OCI-LY3 (cell line): ENCODE measurements around the gene CCL7.

Source experiments
- H2AFZ ChIP-seq: fragments of 200-600, 300-600 bp; shearing (Covaris generic); 2 replicates; pipeline ENCODE4 v1.6.0; 2014; ENCODE audit warnings: antibody characterized with exemption, low read depth, low read length
- H3K27ac ChIP-seq: fragments of 200-600, 300-600 bp; sonication (generic); 2 replicates; pipeline ENCODE4 v1.5.1; 2014; ENCODE audit warnings: mild to moderate bottlenecking, low read length, moderate library complexity, mixed read lengths
- H3K27me3 ChIP-seq: fragments of 200-600, 300-600 bp; sonication (generic); 2 replicates; pipeline ENCODE4 v1.6.1; 2014; ENCODE audit warnings: low read depth, low read length, mixed read lengths
- H3K36me3 ChIP-seq: fragments of 200-600, 300-600 bp; sonication (generic); replicated peaks from 2 replicates; pipeline ENCODE3; 2014; ENCODE audit warnings: low read depth, low read length, mixed read lengths
- H3K4me1 ChIP-seq: fragments of 300-600, 200-600 bp; sonication (generic); 2 replicates; pipeline ENCODE4 v1.6.1; 2014; ENCODE audit warnings: low read length, mixed read lengths
- H3K4me2 ChIP-seq: fragments of 200-600, 300-600 bp; sonication (generic); 2 replicates; pipeline ENCODE4 v1.6.1; 2014; ENCODE audit warnings: low read length, mixed read lengths
- H3K4me3 ChIP-seq: fragments of 300-600, 200-600 bp; sonication (generic); 2 replicates; pipeline ENCODE4 v1.5.1; 2014; ENCODE audit warnings: antibody characterized with exemption, mild to moderate bottlenecking, low read length, moderate library complexity
- H3K79me2 ChIP-seq: fragments of 300-600, 200-600 bp; shearing (Covaris generic); 2 replicates; pipeline ENCODE4 v1.6.1; 2014; ENCODE audit warnings: mild to moderate bottlenecking, low read length, mixed read lengths
- H3K9ac ChIP-seq: fragments of 300-600, 200-600 bp; shearing (Covaris generic); 2 replicates; pipeline ENCODE4 v1.6.0; 2014; ENCODE audit warnings: mild to moderate bottlenecking, low read length, moderate library complexity
- H3K9me3 ChIP-seq: fragments of 200-600, 300-600 bp; shearing (Covaris generic); 2 replicates; pipeline ENCODE4 v1.6.1; 2014; ENCODE audit warnings: low read length, mixed read lengths; ENCODE audit not compliant: insufficient read depth
- H4K20me1 ChIP-seq: fragments of 200-600, 300-600 bp; sonication (generic); 2 replicates; pipeline ENCODE4 v1.6.1; 2016; ENCODE audit warnings: low read length, mixed read lengths; ENCODE audit not compliant: insufficient read depth
- EZH2phosphoT487 ChIP-seq: fragments of 200-600 bp; shearing (Covaris generic); IDR thresholded peaks from 2 replicates; pipeline ENCODE4 v1.6.1; 2018; ENCODE audit warnings: antibody characterized with exemption, mixed run types, low read depth
- TF ChIP-seq, protein P1 (sequence below): fragments of 200-600, 300-600 bp; sonication (generic); IDR thresholded peaks from 2 replicates; pipeline ENCODE4 v1.5.1; 2014; ENCODE audit warnings: antibody characterized with exemption, low read length, low read depth

Gene CCL7

DNA sequence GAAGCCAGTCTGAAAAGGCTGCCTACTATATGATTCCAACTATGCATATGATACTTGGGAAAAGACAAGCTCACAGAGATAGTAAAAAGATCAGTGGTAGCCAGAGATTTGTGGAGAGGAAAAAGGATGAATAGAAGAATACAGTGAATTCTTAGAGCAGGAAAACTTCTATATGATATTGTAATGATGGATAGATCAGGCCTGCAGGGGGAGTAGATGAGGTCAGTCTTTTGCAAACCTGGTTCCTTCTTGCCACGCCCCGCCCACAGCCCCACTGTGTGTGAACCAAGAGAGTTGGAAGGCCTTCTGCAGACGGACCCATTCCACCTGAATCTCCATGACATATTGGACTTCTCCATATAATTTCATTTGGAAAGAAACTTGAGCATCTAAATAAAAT, 48.5 kb downstream of the CCL7 start:
- no peaks in the 10 kb centered on the region for H4K20me1 ChIP-seq
- peaks cover 30% of the 10 kb centered on the region for H3K4me1 ChIP-seq
- H3K27ac ChIP-seq: no peak overlapping the region
- no peak overlapping the region for H3K4me3 ChIP-seq
- H3K9me3 ChIP-seq: no peaks in the 10 kb centered on the region
- H3K36me3 ChIP-seq: no peaks in the 10 kb centered on the region
- no peaks in the 10 kb centered on the region for H3K79me2 ChIP-seq
- no peak overlapping the region for H2AFZ ChIP-seq
- H3K4me2 ChIP-seq: no peak overlapping the region
- H3K9ac ChIP-seq: no peak overlapping the region
- TF ChIP-seq, protein P1, sequence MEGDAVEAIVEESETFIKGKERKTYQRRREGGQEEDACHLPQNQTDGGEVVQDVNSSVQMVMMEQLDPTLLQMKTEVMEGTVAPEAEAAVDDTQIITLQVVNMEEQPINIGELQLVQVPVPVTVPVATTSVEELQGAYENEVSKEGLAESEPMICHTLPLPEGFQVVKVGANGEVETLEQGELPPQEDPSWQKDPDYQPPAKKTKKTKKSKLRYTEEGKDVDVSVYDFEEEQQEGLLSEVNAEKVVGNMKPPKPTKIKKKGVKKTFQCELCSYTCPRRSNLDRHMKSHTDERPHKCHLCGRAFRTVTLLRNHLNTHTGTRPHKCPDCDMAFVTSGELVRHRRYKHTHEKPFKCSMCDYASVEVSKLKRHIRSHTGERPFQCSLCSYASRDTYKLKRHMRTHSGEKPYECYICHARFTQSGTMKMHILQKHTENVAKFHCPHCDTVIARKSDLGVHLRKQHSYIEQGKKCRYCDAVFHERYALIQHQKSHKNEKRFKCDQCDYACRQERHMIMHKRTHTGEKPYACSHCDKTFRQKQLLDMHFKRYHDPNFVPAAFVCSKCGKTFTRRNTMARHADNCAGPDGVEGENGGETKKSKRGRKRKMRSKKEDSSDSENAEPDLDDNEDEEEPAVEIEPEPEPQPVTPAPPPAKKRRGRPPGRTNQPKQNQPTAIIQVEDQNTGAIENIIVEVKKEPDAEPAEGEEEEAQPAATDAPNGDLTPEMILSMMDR: peak; percentile 41
- TF ChIP-seq EZH2phosphoT487: no peak
- peaks cover 55% of the 10 kb centered on the region for H3K27me3 ChIP-seq

DNA sequence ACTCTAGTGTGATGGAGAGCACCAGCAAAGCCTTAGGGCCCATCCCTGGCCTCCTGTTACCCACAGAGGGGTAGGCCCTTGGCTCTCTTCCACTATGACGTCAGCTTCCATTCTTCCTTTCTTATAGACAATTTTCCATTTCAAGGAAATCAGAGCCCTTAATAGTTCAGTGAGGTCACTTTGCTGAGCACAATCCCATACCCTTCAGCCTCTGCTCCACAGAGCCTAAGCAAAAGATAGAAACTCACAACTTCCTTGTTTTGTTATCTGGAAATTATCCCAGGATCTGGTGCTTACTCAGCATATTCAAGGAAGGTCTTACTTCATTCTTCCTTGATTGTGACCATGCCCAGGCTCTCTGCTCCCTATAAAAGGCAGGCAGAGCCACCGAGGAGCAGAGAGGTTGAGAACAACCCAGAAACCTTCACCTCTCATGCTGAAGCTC, 49.0 kb downstream of the CCL7 start, which contains the start of gene CCL8:
Gene CCL8, plus strand, starts transcription at position 397 of the 445 bp plus-strand sequence. CDS start 67 bp downstream, outside the sequence.
- TF ChIP-seq, protein P1: no peak
- TF ChIP-seq EZH2phosphoT487: no peak
- Histone ChIP-seq H4K20me1 (no peaks in the 10 kb centered on the region), H3K9me3 (no peaks in the 10 kb centered on the region), H3K4me2 (no peak within 1 kb of the TSS), H3K27me3 (peaks cover 50% of the 10 kb centered on the region), H3K36me3 (no peaks in the 10 kb centered on the region), H2AFZ (no peak within 1 kb of the TSS), H3K79me2 (no peaks in the 10 kb centered on the region), H3K27ac (no peak within 1 kb of the TSS), H3K9ac (no peak within 1 kb of the TSS), H3K4me1 (peaks cover 26% of the 10 kb centered on the region), H3K4me3 (no peak within 1 kb of the TSS)
